CD4-positive, alpha-beta T cell treated with Interferon alpha-2 for 1 hour (primary cell): Measurements from ENCODE around the gene EZH1.
"Not testable (repeated sequence)": the region's sequence is repeated elsewhere in the genome, so short reads cannot be mapped to it uniquely, and the experiment has no call there.

ENCODE experiments used
- DNase-seq, 2 donors: peaks; one replicate each; pipeline ENCODE4 v3.0.0-alpha.2; 2020 to 2022

EZH1 gene

GRCh38 chr17:42680331-42680808, 64.5 kb downstream of the EZH1 start:
- no peak for DNase-seq

- DNase-seq, result peak; percentile 76 to 83
Observed at GRCh38 chr17:42679492-42680330, 65.1 kb downstream of the EZH1 start.

- peak in 1 of 2 donors; percentile 54 for DNase-seq
Observed at GRCh38 chr17:42678951-42679491, 65.8 kb downstream of the EZH1 start.

- DNase-seq, result peak; percentile 66 to 77
Observed at GRCh38 chr17:42677921-42678781, 66.7 kb downstream of the EZH1 start.

- DNase-seq, result peak; percentile 99
Observed at GRCh38 chr17:42677012-42677857, 67.6 kb downstream of the EZH1 start.

- no peak for DNase-seq
Observed at GRCh38 chr17:42676424-42677011, 68.3 kb downstream of the EZH1 start, which contains the start of gene PLEKHH3. PLEKHH3 (minus strand) TSS chr17:42676994; CDS start chr17:42676563, 431 bp downstream.

- no peak for DNase-seq
Observed at GRCh38 chr17:42675965-42676423, 68.8 kb downstream of the EZH1 start.

GRCh38 chr17:42675348-42675964, 69.4 kb downstream of the EZH1 start:
- DNase-seq, result no peak

- no peak for DNase-seq
Observed at GRCh38 chr17:42674755-42675347, 70.0 kb downstream of the EZH1 start.

GRCh38 chr17:42673885-42674754, 70.7 kb downstream of the EZH1 start:
- DNase-seq, result peak in 1 of 2 donors; percentile 48

GRCh38 chr17:42673266-42673884, 71.5 kb downstream of the EZH1 start:
- DNase-seq, result no peak

- no peak for DNase-seq
Observed at GRCh38 chr17:42672038-42672437, 72.8 kb downstream of the EZH1 start.

GRCh38 chr17:42670789-42671657, 73.8 kb downstream of the EZH1 start:
- DNase-seq, result no peak

- peak; percentile 44 to 62 for DNase-seq
Observed at GRCh38 chr17:42669977-42670788, 74.7 kb downstream of the EZH1 start.

GRCh38 chr17:42669705-42669976, 75.2 kb downstream of the EZH1 start:
- no peak for DNase-seq

- DNase-seq, result no peak
Observed at GRCh38 chr17:42667088-42667951, 77.5 kb downstream of the EZH1 start.

- DNase-seq, result not testable (repeated sequence)
Observed at GRCh38 chr17:42666126-42666525, 78.7 kb downstream of the EZH1 start.
